Measurements from ENCODE around the gene CXCR6. TPM values are rescaled to one million over a fixed set of nuclear protein-coding genes. Genes with fewer than 3 reads are reported as not detected.

Gene CXCR6
- total and polyA plus RNA-seq, 2 of the 13 experiments (the other 11 are each of a cell fraction or from before 2014, with no cell fraction given), result not detected

DNA sequence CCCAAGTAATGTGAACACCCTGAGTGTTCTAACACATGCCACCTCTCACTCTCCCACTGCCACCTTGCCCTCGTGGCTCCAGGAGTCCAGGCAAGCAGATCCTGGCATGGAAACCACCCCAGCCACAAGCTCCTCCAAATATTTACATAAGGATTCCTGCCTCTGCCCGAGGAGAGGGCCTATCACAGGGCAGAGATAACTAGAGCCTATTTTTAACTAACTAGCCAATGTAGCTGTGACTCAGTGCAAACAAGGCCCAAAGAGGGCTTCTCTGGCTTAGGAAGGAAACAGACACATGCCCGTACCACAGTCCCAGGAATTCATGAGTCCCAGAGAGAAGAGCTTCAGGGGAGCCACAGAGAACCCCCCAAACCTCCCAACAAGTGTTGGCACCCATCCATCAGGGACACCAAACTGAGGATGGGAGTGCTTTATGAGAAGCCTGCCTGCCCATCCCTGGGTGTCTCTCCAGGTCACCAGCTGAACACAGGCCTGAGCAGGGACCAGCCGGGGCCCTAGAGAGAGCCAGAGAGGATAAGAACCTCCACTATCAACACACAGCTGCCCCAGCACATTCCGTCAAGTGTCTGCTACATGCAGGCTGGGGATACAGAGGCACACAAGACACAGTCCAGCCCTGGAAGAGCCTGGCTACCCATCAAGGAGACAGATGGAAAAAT lies 43.2 kb downstream of the CXCR6 start (continued):
- no peak for TF ChIP-seq ZNF12 (CRISPR knock-in tag; IDR thresholded peaks at IDR 0.05)
- no peak for TF ChIP-seq ZNF674 (CRISPR knock-in tag; IDR thresholded peaks at IDR 0.05; ENCODE audit: low read depth)
- TF ChIP-seq NFE2L1 (CRISPR knock-in tag; IDR thresholded peaks at IDR 0.05; ENCODE audit: borderline replicate concordance), result no peak
- TF ChIP-seq, protein P1, sequence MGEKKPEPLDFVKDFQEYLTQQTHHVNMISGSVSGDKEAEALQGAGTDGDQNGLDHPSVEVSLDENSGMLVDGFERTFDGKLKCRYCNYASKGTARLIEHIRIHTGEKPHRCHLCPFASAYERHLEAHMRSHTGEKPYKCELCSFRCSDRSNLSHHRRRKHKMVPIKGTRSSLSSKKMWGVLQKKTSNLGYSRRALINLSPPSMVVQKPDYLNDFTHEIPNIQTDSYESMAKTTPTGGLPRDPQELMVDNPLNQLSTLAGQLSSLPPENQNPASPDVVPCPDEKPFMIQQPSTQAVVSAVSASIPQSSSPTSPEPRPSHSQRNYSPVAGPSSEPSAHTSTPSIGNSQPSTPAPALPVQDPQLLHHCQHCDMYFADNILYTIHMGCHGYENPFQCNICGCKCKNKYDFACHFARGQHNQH (CRISPR knock-in tag; IDR thresholded peaks at IDR 0.05), result 0 out of 2 replicates have a peak, but pooled peaks have one; percentile 26
- TF ChIP-seq, protein P2, sequence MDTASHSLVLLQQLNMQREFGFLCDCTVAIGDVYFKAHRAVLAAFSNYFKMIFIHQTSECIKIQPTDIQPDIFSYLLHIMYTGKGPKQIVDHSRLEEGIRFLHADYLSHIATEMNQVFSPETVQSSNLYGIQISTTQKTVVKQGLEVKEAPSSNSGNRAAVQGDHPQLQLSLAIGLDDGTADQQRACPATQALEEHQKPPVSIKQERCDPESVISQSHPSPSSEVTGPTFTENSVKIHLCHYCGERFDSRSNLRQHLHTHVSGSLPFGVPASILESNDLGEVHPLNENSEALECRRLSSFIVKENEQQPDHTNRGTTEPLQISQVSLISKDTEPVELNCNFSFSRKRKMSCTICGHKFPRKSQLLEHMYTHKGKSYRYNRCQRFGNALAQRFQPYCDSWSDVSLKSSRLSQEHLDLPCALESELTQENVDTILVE (CRISPR knock-in tag; IDR thresholded peaks at IDR 0.05), result no peak
- no peak for TF ChIP-seq GFI1 (CRISPR knock-in tag; IDR thresholded peaks at IDR 0.05; ENCODE audit: borderline replicate concordance)
- TF ChIP-seq, protein P3, sequence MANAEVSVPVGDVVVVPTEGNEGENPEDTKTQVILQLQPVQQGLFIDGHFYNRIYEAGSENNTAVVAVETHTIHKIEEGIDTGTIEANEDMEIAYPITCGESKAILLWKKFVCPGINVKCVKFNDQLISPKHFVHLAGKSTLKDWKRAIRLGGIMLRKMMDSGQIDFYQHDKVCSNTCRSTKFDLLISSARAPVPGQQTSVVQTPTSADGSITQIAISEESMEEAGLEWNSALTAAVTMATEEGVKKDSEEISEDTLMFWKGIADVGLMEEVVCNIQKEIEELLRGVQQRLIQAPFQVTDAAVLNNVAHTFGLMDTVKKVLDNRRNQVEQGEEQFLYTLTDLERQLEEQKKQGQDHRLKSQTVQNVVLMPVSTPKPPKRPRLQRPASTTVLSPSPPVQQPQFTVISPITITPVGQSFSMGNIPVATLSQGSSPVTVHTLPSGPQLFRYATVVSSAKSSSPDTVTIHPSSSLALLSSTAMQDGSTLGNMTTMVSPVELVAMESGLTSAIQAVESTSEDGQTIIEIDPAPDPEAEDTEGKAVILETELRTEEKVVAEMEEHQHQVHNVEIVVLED (CRISPR knock-in tag; IDR thresholded peaks at IDR 0.05; ENCODE audit: borderline replicate concordance), result no peak
- no peak for TF ChIP-seq ELF1 (CRISPR knock-in tag; IDR thresholded peaks at IDR 0.05)
- TF ChIP-seq CBFB (CRISPR knock-in tag; IDR thresholded peaks at IDR 0.05), result no peak
- no peak for TF ChIP-seq ZBTB8A (CRISPR knock-in tag; IDR thresholded peaks at IDR 0.05; ENCODE audit: borderline replicate concordance, low read depth)
- peak; percentile 52; the same call in 1 of the 2 replicates for TF ChIP-seq BORCS8-MEF2B (CRISPR knock-in tag; IDR thresholded peaks at IDR 0.05)
- TF ChIP-seq CENPX (CRISPR knock-in tag; IDR thresholded peaks at IDR 0.05), result no peak
- TF ChIP-seq ZNF660 (CRISPR knock-in tag; IDR thresholded peaks at IDR 0.05; ENCODE audit: borderline replicate concordance, low read depth), result no peak
- TF ChIP-seq ZNF672 (CRISPR knock-in tag; IDR thresholded peaks at IDR 0.05), result no peak
- no peak for TF ChIP-seq ATAD3A (CRISPR knock-in tag; IDR thresholded peaks at IDR 0.05)
- TF ChIP-seq NR2C2 (CRISPR knock-in tag; IDR thresholded peaks at IDR 0.05; ENCODE audit: borderline replicate concordance), result no peak
- TF ChIP-seq ZFX (CRISPR knock-in tag; IDR thresholded peaks at IDR 0.05; ENCODE audit: low read depth), result peak; percentile 86
- peak; percentile 55; the same call in 1 of the 2 replicates for TF ChIP-seq TBX2 (CRISPR knock-in tag; IDR thresholded peaks at IDR 0.05; ENCODE audit: borderline replicate concordance)
- TF ChIP-seq NFE2 (CRISPR knock-in tag; IDR thresholded peaks at IDR 0.05), result no peak
- peak; percentile 40; the same call in 1 of the 2 replicates for TF ChIP-seq ZNF501 (CRISPR knock-in tag; IDR thresholded peaks at IDR 0.05)
- no peak for TF ChIP-seq ATF7 (IDR thresholded peaks at IDR 0.05)
- no peak for TF ChIP-seq ATF7 (CRISPR knock-in tag; IDR thresholded peaks at IDR 0.05)
- TF ChIP-seq, protein P4, sequence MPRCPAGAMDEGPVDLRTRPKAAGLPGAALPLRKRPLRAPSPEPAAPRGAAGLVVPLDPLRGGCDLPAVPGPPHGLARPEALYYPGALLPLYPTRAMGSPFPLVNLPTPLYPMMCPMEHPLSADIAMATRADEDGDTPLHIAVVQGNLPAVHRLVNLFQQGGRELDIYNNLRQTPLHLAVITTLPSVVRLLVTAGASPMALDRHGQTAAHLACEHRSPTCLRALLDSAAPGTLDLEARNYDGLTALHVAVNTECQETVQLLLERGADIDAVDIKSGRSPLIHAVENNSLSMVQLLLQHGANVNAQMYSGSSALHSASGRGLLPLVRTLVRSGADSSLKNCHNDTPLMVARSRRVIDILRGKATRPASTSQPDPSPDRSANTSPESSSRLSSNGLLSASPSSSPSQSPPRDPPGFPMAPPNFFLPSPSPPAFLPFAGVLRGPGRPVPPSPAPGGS (CRISPR knock-in tag; IDR thresholded peaks at IDR 0.05), result no peak
- no peak for TF ChIP-seq MIXL1 (CRISPR knock-in tag; IDR thresholded peaks at IDR 0.05)
